B cell (primary cell): ENCODE results near the gene TSPAN10. TPM values are rescaled to one million over a fixed set of nuclear protein-coding genes. Genes with fewer than 3 reads are reported as not detected.

Experiments used
- ATAC-seq: fragments of 200-7000 bp; cut with Tn5 transposase; one replicate; pipeline ENCODE4 v1.10.0; 2021; ENCODE audit warnings: low read depth, mild to moderate bottlenecking, moderate number of reproducible peaks, moderate library complexity
- CTCF ChIA-PET: fragments of 350-600 bp; sonication (Branson Sonifier 250); formaldehyde crosslinking; loops from one replicate; lab custom pipeline; 2021; ENCODE audit warnings: antibody characterized with exemption, inconsistent platforms; lab: Charles Lee
- POLR2A ChIA-PET: fragments of 350-600 bp; sonication (Branson Sonifier 250); formaldehyde crosslinking; loops from one replicate; lab custom pipeline; 2021; ENCODE audit warnings: antibody characterized with exemption; lab: Charles Lee
- DNase-seq: peaks from one replicate; pipeline ENCODE4 v3.0.0; 2013
- H2AFZ ChIP-seq: 2 replicates; pipeline ENCODE4 v1.6.1; 2012; ENCODE audit warnings: mild to moderate bottlenecking, low read depth, low read length; ENCODE audit not compliant: insufficient read depth, poor library complexity, severe bottlenecking
- H3K27ac ChIP-seq, 2 donors: 1 replicate in 1 of 2; 2 replicates in 1 of 2; pipeline ENCODE4 v1.5.1; 2012 to 2013; ENCODE audit warnings: low read length in 2 of 2, mild to moderate bottlenecking in 2 of 2, moderate library complexity in 1 of 2
- H3K27me3 ChIP-seq, 4 experiments: fragments of 200-600 bp in 1 of 4; sonication (generic) in 1 of 4; replicated peaks in 1 of 4; 1 replicate in 2 of 4; 2 replicates in 2 of 4; pipeline versions ENCODE4 v1.6.1 to v1.7.0; 2013 to 2016; ENCODE audit warnings: low read length in 3 of 4, mild to moderate bottlenecking in 2 of 4, mixed read lengths in 1 of 4, moderate library complexity in 1 of 4; ENCODE audit not compliant: insufficient read depth in 4 of 4, control insufficient read depth in 3 of 4; ENCODE audit errors: control extremely low read depth in 1 of 4
- H3K36me3 ChIP-seq, 2 experiments: replicated peaks in 1 of 2; 1 replicate in 1 of 2; 2 replicates in 1 of 2; pipeline versions ENCODE4 v1.6.1 to v1.7.1; 2013; ENCODE audit warnings: low read length in 1 of 2; ENCODE audit not compliant: insufficient read depth in 2 of 2, control insufficient read depth in 1 of 2; ENCODE audit errors: control extremely low read depth in 1 of 2, extremely low read depth in 1 of 2
- H3K4me1 ChIP-seq, 2 donors: fragments of 200-600 bp in 1 of 2; sonication (generic) in 1 of 2; 1 replicate in 1 of 2; 2 replicates in 1 of 2; pipeline versions ENCODE4 v1.5.1 to v1.6.1; 2013 to 2017; ENCODE audit warnings: low read length in 2 of 2; ENCODE audit not compliant: control insufficient read depth in 2 of 2, insufficient read depth in 2 of 2
- H3K4me2 ChIP-seq: replicated peaks from 2 replicates; pipeline ENCODE3; 2012; ENCODE audit warnings: mild to moderate bottlenecking, low read depth, low read length; ENCODE audit not compliant: poor library complexity, severe bottlenecking
- H3K4me3 ChIP-seq, 5 experiments: fragments of 200-600 bp in 1 of 5; sonication (generic) in 1 of 5; 1 replicate in 3 of 5; 2 replicates in 2 of 5; pipeline versions ENCODE4 v1.5.1 to v1.7.0; 2011 to 2016; ENCODE audit warnings: low read length in 4 of 5, mild to moderate bottlenecking in 4 of 5, low read depth in 2 of 5, control low read depth in 1 of 5, moderate library complexity in 1 of 5; ENCODE audit not compliant: insufficient read depth in 1 of 5; ENCODE audit errors: control extremely low read depth in 1 of 5, extremely low read depth in 1 of 5
- H3K79me2 ChIP-seq: fragments of 200-600 bp; sonication (generic); one replicate; pipeline ENCODE4 v1.6.0; 2016; ENCODE audit warnings: low read length; ENCODE audit not compliant: control insufficient read depth, insufficient read depth
- H3K9ac ChIP-seq: fragments of 200-600 bp; sonication (generic); 2 replicates; pipeline ENCODE4 v1.6.1; 2017; ENCODE audit warnings: mild to moderate bottlenecking, low read length, moderate library complexity
- H3K9me3 ChIP-seq, 3 donors: one replicate each; pipeline versions ENCODE4 v1.6.1 to v1.7.1; 2013; ENCODE audit warnings: low read length in 2 of 3; ENCODE audit not compliant: control insufficient read depth in 2 of 3, insufficient read depth in 1 of 3; ENCODE audit errors: control extremely low read depth in 1 of 3
- H4K20me1 ChIP-seq: 2 replicates; pipeline ENCODE4 v1.6.0; 2012; ENCODE audit warnings: mild to moderate bottlenecking, low read length; ENCODE audit not compliant: insufficient read depth, control insufficient read depth, poor library complexity, severe bottlenecking
- H3K27ac Mint-ChIP-seq: one replicate; pipeline ENCODE4 v1.8.0; 2021; ENCODE audit warnings: mixed read lengths
- H3K27me3 Mint-ChIP-seq: one replicate; pipeline ENCODE4 v1.8.0; 2021; ENCODE audit warnings: mixed read lengths
- H3K4me1 Mint-ChIP-seq: one replicate; pipeline ENCODE4 v1.8.0; 2021; ENCODE audit warnings: mixed read lengths
- H3K4me3 Mint-ChIP-seq: one replicate; pipeline ENCODE4 v1.8.0; 2021; ENCODE audit warnings: mixed read lengths
- H3K9me3 Mint-ChIP-seq: one replicate; pipeline ENCODE4 v1.8.0; 2022; ENCODE audit warnings: mixed read lengths; ENCODE audit not compliant: insufficient read depth
- CTCF ChIP-seq: fragments of 200-600 bp; IDR thresholded peaks from one replicate; pipeline ENCODE4 v1.8.0; 2022; ENCODE audit warnings: antibody characterized with exemption, mild to moderate bottlenecking
- EZH2 ChIP-seq: IDR thresholded peaks from 2 replicates; pipeline ENCODE4 v1.6.1; 2012; ENCODE audit warnings: borderline replicate concordance, low read depth, mild to moderate bottlenecking, moderate library complexity, low read length; ENCODE audit not compliant: insufficient read depth, poor library complexity, severe bottlenecking
- WGBS: methylation state at CpG from one replicate; pipeline ENCODE4 v1.1.5; 2013; ENCODE audit warnings: missing lambda C conversion rate; ENCODE audit not compliant: insufficient coverage; 5-methylcytosine and 5-hydroxymethylcytosine counted together
- intact Hi-C: fragments of 100-400 bp; cut with micrococcal nuclease; formaldehyde crosslinking; loops from one replicate; pipeline ENCODE4 v1.10.0; 2022
- polyA plus RNA-seq: library from polyadenylated mRNA; depleted of rRNA; stranded (reverse); fragments of >200 nt; gene quantifications from 2 replicates; pipeline ENCODE4 v1.2.3, GENCODE V29; 2012
- total RNA-seq, 2 donors: library from RNA; stranded (reverse); fragments of 120-200 nt in 1 of 2; gene quantifications; 1 replicate in 1 of 2; 2 replicates in 1 of 2; pipeline versions ENCODE4 v1.2.3 to v1.2.4, GENCODE V29; 2013 to 2022

TSPAN10 gene
- total and polyA plus RNA-seq, 2 donors (not counting 1 experiment from before 2014, with no cell fraction given) = 0.34 to 1.1 TPM

- Histone ChIP-seq H3K36me3 (peaks cover 18 to 66% of the 10 kb centered on the region in 2 experiments), H3K27me3 (no peaks in the 10 kb centered on the region), H2AFZ (no peak overlapping the region), H3K4me1 (no peaks in the 10 kb centered on the region), H3K9me3 (no peaks in the 10 kb centered on the region), H3K4me3 (no peak overlapping the region), H3K4me2 (no peak overlapping the region), H3K27ac (no peak overlapping the region), H3K79me2 (peaks cover 31% of the 10 kb centered on the region), H3K9ac (no peak overlapping the region), H4K20me1 (no peaks in the 10 kb centered on the region)
- 95% methylated on average over 7 of the region's 8 CpGs for WGBS
- Mint-ChIP-seq H3K4me3 (no peak overlapping the region), H3K4me1 (no peaks in the 10 kb centered on the region), H3K27ac (no peak overlapping the region), H3K27me3 (no peaks in the 10 kb centered on the region), H3K9me3 (no peaks in the 10 kb centered on the region)
- TF ChIP-seq EZH2 (no peak), CTCF (no peak)
- ChIA-PET POLR2A (interaction anchor here (1.2 kb wide), 1 partner anchor 11 kb away, joined by 3 read pairs; no protein-coding TSS in a partner anchor), CTCF (no interaction called here)
- intact Hi-C loops = no loop called here
- ATAC-seq (no peak), DNase-seq (no peak)
Measured at GRCh38 chr17:81590121-81590520, 46.9 kb upstream of the TSPAN10 start.

- no peak for ATAC-seq
- peaks cover 3% of the 10 kb centered on the region for H3K4me1 Mint-ChIP-seq
Measured at GRCh38 chr17:81591971-81592370, 45.0 kb upstream of the TSPAN10 start.

More at GRCh38 chr17:81591971-81592370, 45.0 kb upstream of the TSPAN10 start:
- H3K79me2 ChIP-seq = peaks cover 23% of the 10 kb centered on the region
- DNase-seq = no peak
- no peak overlapping the region for H3K9ac ChIP-seq
- peaks cover under 1 to 11% of the 10 kb centered on the region in 2 donors for H3K4me1 ChIP-seq
- 98% methylated on average over 14 of the region's 14 CpGs for WGBS
- Mint-ChIP-seq H3K27ac (no peak overlapping the region), H3K4me3 (no peak overlapping the region), H3K9me3 (no peaks in the 10 kb centered on the region), H3K27me3 (no peaks in the 10 kb centered on the region)
- H3K9me3 ChIP-seq = no peaks in the 10 kb centered on the region
- intact Hi-C loops = no loop called here
- no peak overlapping the region for H3K27ac ChIP-seq
- no peaks in the 10 kb centered on the region for H3K27me3 ChIP-seq
- no peak overlapping the region for H3K4me2 ChIP-seq
- POLR2A ChIA-PET = no interaction called here
- CTCF ChIA-PET = no interaction called here
- no peak overlapping the region for H2AFZ ChIP-seq
- H4K20me1 ChIP-seq = no peaks in the 10 kb centered on the region
- H3K36me3 ChIP-seq = peaks cover 17 to 67% of the 10 kb centered on the region in 2 experiments
- no peak for TF ChIP-seq CTCF
- TF ChIP-seq EZH2 = no peak
- H3K4me3 ChIP-seq = no peak overlapping the region
